Stromal cell of bone marrow (primary cell): ENCODE measurements around the gene JUND.

Source experiments
- DNase-seq: peaks from one replicate; pipeline ENCODE4 v3.0.0-alpha.2; 2012; ENCODE audit warnings: low read depth

The JUND gene

GRCh38 chr19:18289471-18290301 lies 8.3 kb upstream of the JUND start:
- no peak for DNase-seq

GRCh38 chr19:18287836-18288772 lies 6.7 kb upstream of the JUND start:
- DNase-seq: no peak

- DNase-seq: no peak
Observed at GRCh38 chr19:18286973-18287635, 5.7 kb upstream of the JUND start.

- no peak for DNase-seq
Observed at GRCh38 chr19:18284712-18285360, 3.4 kb upstream of the JUND start.

GRCh38 chr19:18283338-18283737 lies 1.9 kb upstream of the JUND start:
- DNase-seq: no peak

GRCh38 chr19:18282788-18283141 lies 1.3 kb upstream of the JUND start:
- no peak for DNase-seq

- DNase-seq: no peak
Observed at GRCh38 chr19:18282021-18282787, 782 bp upstream of the JUND start.

GRCh38 chr19:18280247-18281081 lies 958 bp downstream of the JUND start:
- DNase-seq: peak; percentile 36

- DNase-seq: peak; percentile 90
Observed at GRCh38 chr19:18279516-18280246, 1.7 kb downstream of the JUND start.

- DNase-seq: no peak
Observed at GRCh38 chr19:18279266-18279515, 2.2 kb downstream of the JUND start.

GRCh38 chr19:18278521-18279265 lies 2.7 kb downstream of the JUND start:
- no peak for DNase-seq

GRCh38 chr19:18274781-18275356 lies 6.6 kb downstream of the JUND start:
- DNase-seq: peak; percentile 80

- no peak for DNase-seq
Observed at GRCh38 chr19:18274219-18274780, 7.1 kb downstream of the JUND start, which contains the start of gene IQCN. IQCN (minus strand) TSS chr19:18274452; CDS start chr19:18269478, 4,974 bp downstream.

- no peak for DNase-seq
Observed at GRCh38 chr19:18273561-18274218, 7.7 kb downstream of the JUND start.

- DNase-seq: no peak
Observed at GRCh38 chr19:18271433-18271841, 10.0 kb downstream of the JUND start.

- no peak for DNase-seq
Observed at GRCh38 chr19:18270326-18270725, 11.1 kb downstream of the JUND start.

GRCh38 chr19:18269070-18269723 lies 12.2 kb downstream of the JUND start:
- DNase-seq: no peak
